IPS-NIHi11 (cell line): Measurements from ENCODE around the gene SAAL1.

Experiments used
- DNase-seq: peaks from one replicate; pipeline ENCODE4 v3.0.0; 2012; ENCODE audit warnings: mixed read lengths, low spot score

Gene SAAL1

GRCh38 chr11:18088366-18088765 is 17.5 kb downstream of the SAAL1 start:
- DNase-seq = no peak

GRCh38 chr11:18081551-18081950 is 24.3 kb downstream of the SAAL1 start:
- DNase-seq = no peak

GRCh38 chr11:18080451-18080850 is 25.4 kb downstream of the SAAL1 start:
- no peak for DNase-seq

GRCh38 chr11:18078909-18079308 is 27.0 kb downstream of the SAAL1 start:
- DNase-seq = no peak

GRCh38 chr11:18075444-18075843 is 30.4 kb downstream of the SAAL1 start:
- DNase-seq = no peak

GRCh38 chr11:18071098-18071705 is 34.7 kb downstream of the SAAL1 start:
- DNase-seq = no peak

GRCh38 chr11:18067372-18067771 is 38.5 kb downstream of the SAAL1 start:
- DNase-seq = no peak

- no peak for DNase-seq
These were observed 39.3 kb downstream of the SAAL1 start for GRCh38 chr11:18066626-18067025.

- no peak for DNase-seq
These were observed 40.3 kb downstream of the SAAL1 start for GRCh38 chr11:18065572-18065971.

GRCh38 chr11:18064450-18065054 is 41.3 kb downstream of the SAAL1 start:
- no peak for DNase-seq

GRCh38 chr11:18063862-18064434 is 41.9 kb downstream of the SAAL1 start:
- DNase-seq = no peak

- no peak for DNase-seq
These were observed 42.8 kb downstream of the SAAL1 start for GRCh38 chr11:18063125-18063524.

GRCh38 chr11:18061351-18061750 is 44.5 kb downstream of the SAAL1 start:
- no peak for DNase-seq

GRCh38 chr11:18056561-18057181 is 49.2 kb downstream of the SAAL1 start:
- DNase-seq = no peak

- DNase-seq = no peak
These were observed 51.3 kb downstream of the SAAL1 start for GRCh38 chr11:18054511-18055103.

GRCh38 chr11:18050848-18051247 is 55.0 kb downstream of the SAAL1 start:
- DNase-seq = no peak

- peak; percentile 88 for DNase-seq
These were observed 59.6 kb downstream of the SAAL1 start, which contains the start of gene TPH1 for GRCh38 chr11:18046116-18046777. Gene TPH1, minus strand, starts transcription at chr11:18046269. Its CDS starts 5,507 bp downstream, at chr11:18040762.

GRCh38 chr11:18036456-18036855 is 69.4 kb downstream of the SAAL1 start:
- DNase-seq = no peak
